Stimulated activated naive B cell treated with anti-CD40 and anti-IgM and Interleukin-4, amounts not matched to agents 10 μg/mL and 1 μg/mL and 100 μg/mL, for 72 hours (primary cell): ENCODE data around the gene FAM81A.
"Not testable (repeated sequence)": the region's sequence is repeated elsewhere in the genome, so short reads cannot be mapped to it uniquely, and the experiment has no call there.

Experiments
- ATAC-seq, 2 donors: fragments of 150-1000 bp; cut with Tn5 transposase; replicated peaks; 2 replicates each; pipeline ENCODE4 v1.10.0; 2021; ENCODE audit warnings: moderate library complexity in 1 of 2
- DNase-seq: peaks from one replicate; pipeline ENCODE4 v3.0.0; 2021
- H3K27ac Mint-ChIP-seq: one replicate; pipeline ENCODE4 v1.8.0; 2022; ENCODE audit warnings: mild to moderate bottlenecking, mixed read lengths
- H3K27me3 Mint-ChIP-seq, 2 donors: one replicate each; pipeline ENCODE4 v1.8.0; 2022; ENCODE audit warnings: mixed read lengths in 2 of 2
- H3K36me3 Mint-ChIP-seq, 2 donors: one replicate each; pipeline ENCODE4 v1.8.0; 2022; ENCODE audit warnings: mixed read lengths in 2 of 2, mild to moderate bottlenecking in 1 of 2
- H3K4me1 Mint-ChIP-seq, 2 donors: one replicate each; pipeline ENCODE4 v1.8.0; 2022; ENCODE audit warnings: mixed read lengths in 2 of 2, mild to moderate bottlenecking in 1 of 2
- H3K4me3 Mint-ChIP-seq, 2 donors: one replicate each; pipeline ENCODE4 v1.8.0; 2022; ENCODE audit warnings: mild to moderate bottlenecking in 2 of 2, mixed read lengths in 2 of 2, moderate library complexity in 1 of 2
- H3K9me3 Mint-ChIP-seq, 2 donors: one replicate each; pipeline ENCODE4 v1.8.0; 2022; ENCODE audit warnings: mixed read lengths in 2 of 2, mild to moderate bottlenecking in 1 of 2

FAM81A gene

GRCh38 chr15:59439576-59439975, 1.6 kb downstream of the FAM81A start:
- no peak for ATAC-seq
- Mint-ChIP-seq H3K9me3 (no peaks in the 10 kb centered on the region), H3K4me3 (no peak overlapping the region), H3K36me3 (peaks cover 7 to 25% of the 10 kb centered on the region in 2 donors), H3K27me3 (peaks cover 5 to 6% of the 10 kb centered on the region in 2 donors), H3K27ac (no peak overlapping the region), H3K4me1 (peaks cover 35 to 75% of the 10 kb centered on the region in 2 donors)
- no peak for DNase-seq

- Mint-ChIP-seq H3K36me3 (peaks cover 14 to 37% of the 10 kb centered on the region in 2 donors), H3K9me3 (no peaks in the 10 kb centered on the region), H3K27me3 (no peaks in the 10 kb centered on the region), H3K27ac (peak overlapping the region; percentile 82), H3K4me3 (no peak overlapping the region), H3K4me1 (peaks cover 35 to 84% of the 10 kb centered on the region in 2 donors)
- peak; percentile 82 to 90 for ATAC-seq
- peak; percentile 21 for DNase-seq
These were observed 5.5 kb downstream of the FAM81A start for GRCh38 chr15:59443341-59444072.

GRCh38 chr15:59444081-59444835, 6.3 kb downstream of the FAM81A start:
- no peaks in the 10 kb centered on the region for H3K9me3 Mint-ChIP-seq
- ATAC-seq (no peak), DNase-seq (no peak)
- no peaks in the 10 kb centered on the region for H3K27me3 Mint-ChIP-seq
- H3K4me1 Mint-ChIP-seq: peaks cover 35 to 76% of the 10 kb centered on the region in 2 donors
- peaks cover 14 to 37% of the 10 kb centered on the region in 2 donors for H3K36me3 Mint-ChIP-seq
- H3K27ac Mint-ChIP-seq: no peak overlapping the region
- no peak overlapping the region for H3K4me3 Mint-ChIP-seq

- no peak overlapping the region for H3K4me3 Mint-ChIP-seq
- H3K4me1 Mint-ChIP-seq: peaks cover 31 to 68% of the 10 kb centered on the region in 2 donors
- no peaks in the 10 kb centered on the region for H3K27me3 Mint-ChIP-seq
- DNase-seq (no peak), ATAC-seq (no peak)
- no peak overlapping the region for H3K27ac Mint-ChIP-seq
- no peaks in the 10 kb centered on the region for H3K9me3 Mint-ChIP-seq
- H3K36me3 Mint-ChIP-seq: peaks cover 14 to 33% of the 10 kb centered on the region in 2 donors
These were observed 7.1 kb downstream of the FAM81A start for GRCh38 chr15:59444980-59445545.

DNA sequence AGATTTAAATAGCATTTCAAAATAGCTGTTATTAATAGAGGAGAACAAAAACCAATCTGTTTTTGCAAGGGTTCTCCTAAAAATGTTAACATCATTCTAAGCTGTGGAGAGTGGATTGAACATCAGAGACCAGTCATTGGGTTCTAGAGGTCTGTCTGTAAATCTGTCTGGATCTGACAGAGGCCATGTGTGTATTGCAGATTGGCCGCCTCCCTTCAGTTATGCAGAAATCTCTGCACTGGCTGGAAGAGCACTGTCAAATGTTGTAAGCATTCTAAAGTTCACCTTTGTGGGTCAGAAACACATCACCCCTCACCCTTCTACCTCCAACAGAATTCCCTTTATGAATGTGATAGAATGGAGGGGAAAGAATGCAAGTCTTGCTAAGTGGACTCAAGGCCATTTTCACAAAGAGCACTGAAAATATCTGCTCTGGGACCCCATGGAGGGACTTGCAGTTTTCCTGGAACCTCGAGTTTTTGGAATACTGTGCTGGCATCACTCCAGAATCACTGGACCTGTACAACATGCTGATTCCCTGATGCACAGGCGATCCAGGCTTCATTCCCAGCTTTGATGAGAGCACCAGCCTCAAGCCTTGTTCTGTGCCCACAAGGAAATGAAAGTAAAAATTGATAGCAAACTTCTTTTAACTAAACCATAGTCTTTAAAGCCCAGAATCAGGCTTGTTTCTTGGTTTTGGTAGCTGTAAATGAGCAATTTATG, 8.4 kb downstream of the FAM81A start:
- DNase-seq (no peak), ATAC-seq (no peak)
- no peaks in the 10 kb centered on the region for H3K9me3 Mint-ChIP-seq
- H3K4me3 Mint-ChIP-seq: no peak overlapping the region
- H3K4me1 Mint-ChIP-seq: peaks cover 27 to 59% of the 10 kb centered on the region in 2 donors
- H3K27ac Mint-ChIP-seq: no peak overlapping the region
- H3K27me3 Mint-ChIP-seq: no peaks in the 10 kb centered on the region
- H3K36me3 Mint-ChIP-seq: peaks cover 8 to 26% of the 10 kb centered on the region in 2 donors

- peaks cover 22 to 49% of the 10 kb centered on the region in 2 donors for H3K4me1 Mint-ChIP-seq
- H3K9me3 Mint-ChIP-seq: no peaks in the 10 kb centered on the region
- H3K27me3 Mint-ChIP-seq: no peaks in the 10 kb centered on the region
- peaks cover 6 to 22% of the 10 kb centered on the region in 2 donors for H3K36me3 Mint-ChIP-seq
- no peak overlapping the region for H3K4me3 Mint-ChIP-seq
- no peak for ATAC-seq
- DNase-seq: no peak
- H3K27ac Mint-ChIP-seq: no peak overlapping the region
These were observed 9.4 kb downstream of the FAM81A start for GRCh38 chr15:59447367-59447766.

DNA sequence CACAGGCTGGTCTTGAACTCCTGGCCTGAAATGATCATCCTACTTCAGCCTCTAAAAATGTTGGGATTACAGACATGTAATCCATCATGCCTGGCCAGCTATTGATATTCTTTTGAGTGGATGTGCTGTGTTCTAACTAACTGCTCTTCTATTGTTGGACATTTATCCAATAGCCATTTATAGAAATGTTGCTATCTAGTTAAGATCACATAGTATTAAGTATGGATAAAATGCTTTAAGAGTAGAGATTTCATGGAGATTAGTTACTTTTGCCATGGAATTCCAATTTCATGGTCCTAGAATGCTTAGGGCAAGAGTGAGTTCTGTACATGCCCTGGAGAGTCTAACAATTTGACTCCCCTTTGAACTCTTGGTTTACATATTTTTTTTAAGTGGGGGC, 10.9 kb downstream of the FAM81A start:
- H3K36me3 Mint-ChIP-seq: peaks cover 6 to 13% of the 10 kb centered on the region in 2 donors
- no peak overlapping the region for H3K27ac Mint-ChIP-seq
- DNase-seq (no peak), ATAC-seq (no peak)
- H3K27me3 Mint-ChIP-seq: no peaks in the 10 kb centered on the region
- H3K4me3 Mint-ChIP-seq: no peak overlapping the region
- H3K9me3 Mint-ChIP-seq: no peaks in the 10 kb centered on the region
- H3K4me1 Mint-ChIP-seq: peaks cover 13 to 34% of the 10 kb centered on the region in 2 donors

GRCh38 chr15:59453474-59454215, 15.7 kb downstream of the FAM81A start:
- Mint-ChIP-seq H3K36me3 (no peaks in the 10 kb centered on the region), H3K4me3 (no peak overlapping the region), H3K9me3 (no peaks in the 10 kb centered on the region), H3K27me3 (no peaks in the 10 kb centered on the region), H3K27ac (no peak overlapping the region), H3K4me1 (no peaks in the 10 kb centered on the region)
- DNase-seq (no peak), ATAC-seq (no peak)

DNA sequence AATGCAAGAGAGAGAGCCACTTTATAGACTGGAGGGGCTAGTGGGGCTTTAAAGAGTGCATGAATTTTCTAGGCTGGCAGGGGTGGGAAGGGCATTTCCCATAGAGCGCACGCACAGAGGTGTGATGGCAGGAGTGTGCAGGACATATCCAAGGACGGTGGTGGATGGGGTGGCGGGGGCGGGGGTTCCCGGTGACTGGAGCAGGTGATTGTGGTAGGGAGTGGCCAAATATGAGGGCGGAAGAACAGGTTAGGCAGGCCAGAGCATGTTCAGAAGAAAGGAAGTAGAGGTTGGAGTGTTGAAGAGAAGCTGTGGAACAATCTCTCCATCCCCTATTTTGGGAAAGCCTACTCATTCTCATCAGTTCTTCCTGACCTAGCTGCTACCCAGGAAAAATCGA, 18.1 kb downstream of the FAM81A start:
- ATAC-seq: no peak
- Mint-ChIP-seq H3K36me3 (peaks cover 5 to 13% of the 10 kb centered on the region in 2 donors), H3K27me3 (no peaks in the 10 kb centered on the region), H3K27ac (no peak overlapping the region), H3K9me3 (no peaks in the 10 kb centered on the region), H3K4me1 (no peaks in the 10 kb centered on the region), H3K4me3 (no peak overlapping the region)
- no peak for DNase-seq

- H3K9me3 Mint-ChIP-seq: no peaks in the 10 kb centered on the region
- no peaks in the 10 kb centered on the region for H3K27me3 Mint-ChIP-seq
- peaks cover 13 to 21% of the 10 kb centered on the region in 2 donors for H3K36me3 Mint-ChIP-seq
- H3K27ac Mint-ChIP-seq: no peak overlapping the region
- H3K4me1 Mint-ChIP-seq: no peaks in the 10 kb centered on the region
- no peak for DNase-seq
- no peak overlapping the region for H3K4me3 Mint-ChIP-seq
- no peak for ATAC-seq
These were observed 19.1 kb downstream of the FAM81A start for GRCh38 chr15:59457103-59457502.

DNA sequence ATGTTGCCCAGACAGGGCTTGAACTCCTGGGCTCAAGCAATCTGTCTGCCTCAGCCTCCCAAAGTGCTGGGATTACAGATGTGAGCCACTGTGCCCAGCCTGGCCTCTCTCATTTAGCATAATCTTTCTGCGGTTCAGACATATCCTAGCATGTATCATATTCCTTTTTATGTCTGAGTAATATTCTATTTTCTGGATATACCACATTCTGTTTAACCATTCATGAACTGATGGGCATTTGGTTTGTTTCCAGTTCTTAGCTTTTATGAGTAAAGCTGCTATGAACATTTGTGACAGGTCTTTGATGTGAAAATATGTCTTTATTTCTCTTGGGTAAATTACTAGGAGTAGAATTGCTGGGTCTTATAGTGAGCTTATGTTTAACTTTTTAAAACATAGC, 23.5 kb downstream of the FAM81A start:
- no peaks in the 10 kb centered on the region for H3K4me1 Mint-ChIP-seq
- no peaks in the 10 kb centered on the region for H3K9me3 Mint-ChIP-seq
- no peaks in the 10 kb centered on the region for H3K27me3 Mint-ChIP-seq
- DNase-seq (no peak), ATAC-seq (no peak)
- no peak overlapping the region for H3K27ac Mint-ChIP-seq
- no peak overlapping the region for H3K4me3 Mint-ChIP-seq
- peaks cover 36 to 51% of the 10 kb centered on the region in 2 donors for H3K36me3 Mint-ChIP-seq

GRCh38 chr15:59473226-59473625, 35.2 kb downstream of the FAM81A start:
- H3K4me3 Mint-ChIP-seq: no peak overlapping the region
- no peak for ATAC-seq

GRCh38 chr15:59475161-59475560, 37.2 kb downstream of the FAM81A start:
- peaks cover 25 to 41% of the 10 kb centered on the region in 2 donors for H3K36me3 Mint-ChIP-seq
- H3K4me3 Mint-ChIP-seq, ATAC-seq, DNase-seq, H3K27me3 Mint-ChIP-seq, H3K27ac Mint-ChIP-seq, H3K9me3 Mint-ChIP-seq: not testable (repeated sequence)
- peaks cover 4 to 12% of the 10 kb centered on the region in 2 donors for H3K4me1 Mint-ChIP-seq

More at GRCh38 chr15:59473226-59473625, 35.2 kb downstream of the FAM81A start:
- H3K36me3 Mint-ChIP-seq: peaks cover 21 to 40% of the 10 kb centered on the region in 2 donors
- no peaks in the 10 kb centered on the region for H3K9me3 Mint-ChIP-seq
- H3K4me1 Mint-ChIP-seq: peaks cover 11 to 27% of the 10 kb centered on the region in 2 donors
- no peak for DNase-seq
- no peaks in the 10 kb centered on the region for H3K27me3 Mint-ChIP-seq
- H3K27ac Mint-ChIP-seq: no peak overlapping the region
